K562 (cell line): ENCODE data around the gene MPIG6B. TPM values are rescaled to one million over a fixed set of nuclear protein-coding genes. Genes with fewer than 3 reads are reported as not detected.

Experiments
- ATAC-seq: fragments of 200-7000 bp; cut with Tn5 transposase; 3 replicates; pipeline ENCODE4 v1.9.1; 2020; ENCODE audit warnings: moderate library complexity
- BruUV-seq: library from RNA; stranded (reverse); fragments of 400-500 nt; replicated peaks from 2 replicates; lab custom pipeline; 2021; lab: Mats Ljungman, UMichigan
- CTCF ChIA-PET: fragments of 300-600 bp; formaldehyde crosslinking; extraction: SDS; loops from one replicate; lab custom pipeline; 2021; ENCODE audit warnings: low intra/inter-chr PET ratio; lab: Yijun Ruan, JAX
- POLR2A ChIA-PET: fragments of 300-600, 350-650 bp; sonication (Branson Sonifier 250); formaldehyde crosslinking; extraction: SDS; loops from one replicate; lab custom pipeline; 2021; ENCODE audit warnings: antibody characterized with exemption, inconsistent platforms; lab: Yijun Ruan, JAX
- DNase-seq, 4 experiments: peaks; one replicate each; pipeline versions ENCODE4 v3.0.0 to v3.0.0-alpha.2; 2011 to 2018; ENCODE audit warnings: low spot score in 3 of 4, mixed read lengths in 3 of 4; ENCODE audit errors: extremely low read depth in 1 of 4
- FAIRE-seq: peaks from 2 replicates; lab custom pipeline; 2011; peaks lifted over from hg19 to GRCh38; lab: Jason Lieb, UNC
- H2AFZ ChIP-seq: 2 replicates; pipeline ENCODE4 v1.6.0; 2011; ENCODE audit warnings: low read depth, low read length, control low read depth, inconsistent platforms
- H3K27ac ChIP-seq: fragments of 200-600 bp; 3 replicates; pipeline ENCODE4 v1.8.0; 2011; ENCODE audit warnings: low read depth, mild to moderate bottlenecking, control low read depth, inconsistent platforms, low read length, moderate library complexity, mixed read lengths; ENCODE audit errors: extremely low read depth
- H3K27me3 ChIP-seq, 2 experiments: fragments of 300-600 bp in 1 of 2; 2 replicates in 1 of 2; 3 replicates in 1 of 2; pipeline versions ENCODE4 v1.6.0 to v1.8.0; 2011; ENCODE audit warnings: inconsistent platforms in 2 of 2, low read length in 2 of 2, mild to moderate bottlenecking in 1 of 2, mixed read lengths in 1 of 2, moderate library complexity in 1 of 2; ENCODE audit not compliant: control insufficient read depth in 2 of 2, insufficient read depth in 2 of 2
- H3K36me3 ChIP-seq: fragments of 300-600 bp; 3 replicates; pipeline ENCODE4 v1.8.0; 2011; ENCODE audit warnings: mild to moderate bottlenecking, low read length, inconsistent platforms; ENCODE audit not compliant: control insufficient read depth, insufficient read depth
- H3K4me1 ChIP-seq, 2 experiments: fragments of 200-600 bp in 1 of 2; replicated peaks in 1 of 2; 2 replicates in 1 of 2; 3 replicates in 1 of 2; pipeline versions ENCODE4 v1.5.1 to v1.8.0; 2011; ENCODE audit warnings: inconsistent platforms in 2 of 2, low read length in 2 of 2, mild to moderate bottlenecking in 1 of 2, mixed read lengths in 1 of 2, moderate library complexity in 1 of 2; ENCODE audit not compliant: control insufficient read depth in 2 of 2, insufficient read depth in 2 of 2
- H3K4me2 ChIP-seq: 2 replicates; pipeline ENCODE4 v1.6.1; 2011; ENCODE audit warnings: low read length, control low read depth, inconsistent platforms, mixed read lengths; ENCODE audit not compliant: insufficient read depth
- H3K4me3 ChIP-seq: fragments of 200-600 bp; sonication (generic), shearing (Covaris generic); 2 replicates; pipeline ENCODE4 v1.5.1; 2016; ENCODE audit warnings: control low read depth, inconsistent platforms
- H3K79me2 ChIP-seq: fragments of 200-600 bp; 3 replicates; pipeline ENCODE4 v1.8.0; 2011; ENCODE audit warnings: low read length, inconsistent platforms; ENCODE audit not compliant: control insufficient read depth, insufficient read depth
- H3K9ac ChIP-seq, 2 experiments: 2 replicates each; pipeline versions ENCODE4 v1.6.0 to v1.6.1; 2011; ENCODE audit warnings: low read depth in 2 of 2, low read length in 2 of 2, control low read depth in 1 of 2, inconsistent platforms in 1 of 2, mild to moderate bottlenecking in 1 of 2, mixed read lengths in 1 of 2; ENCODE audit not compliant: insufficient read depth in 1 of 2
- H3K9me1 ChIP-seq: one replicate; pipeline ENCODE4 v1.6.0; 2011; ENCODE audit warnings: inconsistent platforms, mild to moderate bottlenecking, low read length, moderate library complexity; ENCODE audit not compliant: control insufficient read depth, insufficient read depth
- H3K9me3 ChIP-seq: replicated peaks from 2 replicates; pipeline ENCODE4 v1.5.1; 2011; ENCODE audit warnings: low read depth, low read length, inconsistent platforms; ENCODE audit not compliant: control insufficient read depth, insufficient read depth
- H4K20me1 ChIP-seq: replicated peaks from 2 replicates; pipeline ENCODE4 v1.6.1; 2011; ENCODE audit warnings: low read length, inconsistent platforms, mixed read lengths; ENCODE audit not compliant: control insufficient read depth, insufficient read depth
- E4F1 ChIP-seq: fragments of 250-450 bp; sonication (Bioruptor Pico); IDR thresholded peaks from 2 replicates; pipeline ENCODE4 v1.5.0; 2021; ENCODE audit warnings: mild to moderate bottlenecking, borderline replicate concordance
- FIP1L1 ChIP-seq: fragments of 200-400 bp; formaldehyde crosslinking; IDR thresholded peaks from 2 replicates; pipeline ENCODE4 v1.6.1; 2018; ENCODE audit warnings: mild to moderate bottlenecking, low read depth, low read length; ENCODE audit not compliant: poor library complexity, severe bottlenecking
- FOS ChIP-seq: IDR thresholded peaks from 3 replicates; pipeline ENCODE4 v1.6.1; 2011; ENCODE audit not compliant: insufficient read length; ENCODE audit errors: extremely low read depth
- NCOA6 ChIP-seq: fragments of 450-650 bp; IDR thresholded peaks from 2 replicates; pipeline ENCODE4 v1.6.1; 2017; ENCODE audit warnings: mild to moderate bottlenecking
- NR4A1 ChIP-seq, 2 experiments: fragments of 250-450 bp in 1 of 2; fragments of 450-650 bp in 1 of 2; sonication (Bioruptor Pico) in 1 of 2; IDR thresholded peaks; 2 replicates each; pipeline versions ENCODE4 v1.4.0 to v1.6.1; 2016 to 2020; ENCODE audit warnings: mild to moderate bottlenecking in 2 of 2, missing compliant biosample characterization in 1 of 2, missing genetic modification characterization in 1 of 2, moderate library complexity in 1 of 2
- RFX7 ChIP-seq: fragments of 250-450 bp; sonication (Bioruptor Pico); IDR thresholded peaks from 2 replicates; pipeline ENCODE4 v1.5.1; 2021; ENCODE audit warnings: mild to moderate bottlenecking
- SMAD2 ChIP-seq: fragments of 150-350 bp; IDR thresholded peaks from 2 replicates; pipeline ENCODE4 v1.6.1; 2014; ENCODE audit warnings: low read depth, mild to moderate bottlenecking, low read length
- SNIP1 ChIP-seq: fragments of 450-650 bp; IDR thresholded peaks from 2 replicates; pipeline ENCODE4 v1.7.1; 2017; ENCODE audit warnings: low read depth, mild to moderate bottlenecking
- TAL1 ChIP-seq: fragments of 450-650 bp; IDR thresholded peaks from 2 replicates; pipeline ENCODE4 v1.6.1; 2016; ENCODE audit warnings: mild to moderate bottlenecking
- TBL1XR1 ChIP-seq, 2 experiments: IDR thresholded peaks; 2 replicates each; pipeline ENCODE4 v1.6.1; 2012; ENCODE audit warnings: improper control_type of control experiment in 2 of 2, low read length in 2 of 2, mild to moderate bottlenecking in 1 of 2
- TEAD2 ChIP-seq: fragments of 450-650 bp; IDR thresholded peaks from 2 replicates; pipeline ENCODE4 v1.6.1; 2016; ENCODE audit warnings: missing genetic modification characterization, control low read depth, missing compliant biosample characterization
- WHSC1 ChIP-seq: IDR thresholded peaks from one replicate; pipeline ENCODE4 v1.6.1; 2012; ENCODE audit warnings: low read length, control low read depth, inconsistent platforms
- ZNF175 ChIP-seq: fragments of 200-800 bp; sonication (Bioruptor generic); IDR thresholded peaks from 2 replicates; pipeline ENCODE4 v1.6.1; 2016; ENCODE audit warnings: low read depth, mild to moderate bottlenecking, missing genetic modification characterization, missing compliant biosample characterization
- ZNF274 ChIP-seq: IDR thresholded peaks from 2 replicates; pipeline ENCODE4 v1.6.1; 2011; ENCODE audit warnings: low read depth, mild to moderate bottlenecking, low read length, moderate library complexity, borderline replicate concordance
- ZNF699 ChIP-seq: fragments of 250-450 bp; sonication (Bioruptor Pico); IDR thresholded peaks from 2 replicates; pipeline ENCODE4 v1.8.0; 2021; ENCODE audit warnings: mild to moderate bottlenecking, moderate library complexity; ENCODE audit not compliant: insufficient replicate concordance
- ZNF79 ChIP-seq: fragments of 250-450 bp; sonication (Bioruptor Pico); IDR thresholded peaks from 2 replicates; pipeline ENCODE4 v1.4.0; 2020; ENCODE audit warnings: low read depth, mild to moderate bottlenecking, moderate library complexity
- WGBS: fragments of 100-300 bp; shearing (Covaris generic); methylation state at CpG from one replicate; pipeline ENCODE4 v1.1.6; 2016; ENCODE audit warnings: low coverage, mixed read lengths; ENCODE audit not compliant: insufficient coverage; ENCODE audit errors: missing lambda C conversion rate; 5-methylcytosine and 5-hydroxymethylcytosine counted together
- in situ Hi-C: fragments of 300-500 bp; cut with MboI; formaldehyde crosslinking; loops from 4 replicates; pipeline ENCODE4 v1.15.0; 2018; ENCODE audit warnings: inconsistent platforms, mixed read lengths
- intact Hi-C: fragments of 100-400 bp; cut with micrococcal nuclease; formaldehyde crosslinking; loops from 2 replicates; pipeline ENCODE4 v1.14.2; 2022
- polyA plus RNA-seq, 8 experiments: library from polyadenylated mRNA; depleted of rRNA in 4 of 8; stranded (reverse) in 5 of 8; unstranded in 3 of 8; fragments of >200 nt; fragmentation: Nextera tagmentation in 2 of 8; fragmentation: Illumina TruSeq in 1 of 8; extraction: Ambion mirVana in 2 of 8; extraction: Trizol in 1 of 8; gene quantifications; 2 replicates each; pipeline versions ENCODE4 v1.2.1 to v1.2.3, GENCODE V29; 2011 to 2014; ENCODE audit warnings: inconsistent platforms in 1 of 8, missing spikeins in 1 of 8
- total RNA-seq, 7 experiments: library from RNA; depleted of rRNA in 6 of 7; stranded (reverse); fragments of >200 nt in 6 of 7; fragmentation: Illumina TruSeq in 2 of 7; extraction: Trizol in 2 of 7; gene quantifications; 2 replicates each; pipeline versions ENCODE4 v1.2.1 to v1.2.3, GENCODE V29; 2011 to 2021; ENCODE audit warnings: low replicate concordance in 1 of 7

The MPIG6B gene
- total and polyA plus RNA-seq, 9 of the 15 experiments (the other 6 are each of a cell fraction or from before 2014, with no cell fraction given): 0.11 to 1.2 (median 0.28) TPM; not detected in 1

- TF ChIP-seq TBL1XR1 (IDR thresholded peaks at IDR 0.05; ENCODE audit: low read length in 2 of 2): no peak
- TF ChIP-seq ZNF79 (CRISPR knock-in tag): 0 out of 2 replicates have a peak, but pooled peaks have one; percentile 22
These were observed 13.7 kb downstream of the MPIG6B start (continued) for GRCh38 chr6:31736768-31737314.

GRCh38 chr6:31737315-31737990 is 14.3 kb downstream of the MPIG6B start:
- BruUV-seq: no TSS peak
- Histone ChIP-seq H3K79me2 (peaks cover 86% of the 10 kb centered on the region), H4K20me1 (peaks cover 24% of the 10 kb centered on the region), H3K27ac (peak overlapping the region; percentile 95), H3K36me3 (peaks cover 50% of the 10 kb centered on the region), H3K9ac (peak overlapping the region; percentile 86 to 99; a peak in 3 of 4 replicates), H3K27me3 (no peaks in the 10 kb centered on the region), H3K9me1 (no peaks in the 10 kb centered on the region), H3K4me2 (peak overlapping the region; percentile 85), H3K4me3 (peak overlapping the region; percentile 28), H2AFZ (peak overlapping the region; percentile 73), H3K4me1 (peaks cover 48 to 58% of the 10 kb centered on the region in 2 experiments), H3K9me3 (no peaks in the 10 kb centered on the region)
- intact Hi-C loops: loop anchor here (10.0 kb wide), 1 partner anchor 237 kb away; the partner anchor contains the start of gene DXO
- ATAC-seq (no peak), DNase-seq (peak in 2 of 4 experiments; percentile 73 to 87), FAIRE-seq (peak; percentile 26)
- 32% methylated on average over 7 of the region's 7 CpGs for WGBS
- ChIA-PET POLR2A (interaction anchor here (0.6 to 13.1 kb wide), 29 partner anchors 12 to 1234 kb away, joined by 3 to 236 read pairs (median 5); partner anchors contain the start of genes ABHD16A, BAG6, C6orf47 and CSNK2B), CTCF (no interaction called here)
- in situ Hi-C loops: no loop called here
- TF ChIP-seq FIP1L1 (no peak), FOS (no peak), TAL1 (no peak), ZNF274 (no peak), SMAD2 (no peak), TEAD2 (tag) (no peak), WHSC1 (no peak), SNIP1 (no peak), E4F1 (CRISPR knock-in tag) (peak; percentile 77; the same call in 1 of the 2 replicates), RFX7 (no peak), NCOA6 (no peak), NR4A1 (CRISPR knock-in tag; IDR thresholded peaks at IDR 0.05) (no peak), NR4A1 (tag; IDR thresholded peaks at IDR 0.05) (0 out of 2 replicates have a peak, but pooled peaks have one; percentile 2), ZNF175 (no peak), ZNF699 (CRISPR knock-in tag) (no peak)
